ENCODE data around the gene ST7.

ST7 gene

GRCh38 chr7:116980354-116980753, 27.1 kb downstream of the ST7 start:
- DNase-seq, result no peak

DNA sequence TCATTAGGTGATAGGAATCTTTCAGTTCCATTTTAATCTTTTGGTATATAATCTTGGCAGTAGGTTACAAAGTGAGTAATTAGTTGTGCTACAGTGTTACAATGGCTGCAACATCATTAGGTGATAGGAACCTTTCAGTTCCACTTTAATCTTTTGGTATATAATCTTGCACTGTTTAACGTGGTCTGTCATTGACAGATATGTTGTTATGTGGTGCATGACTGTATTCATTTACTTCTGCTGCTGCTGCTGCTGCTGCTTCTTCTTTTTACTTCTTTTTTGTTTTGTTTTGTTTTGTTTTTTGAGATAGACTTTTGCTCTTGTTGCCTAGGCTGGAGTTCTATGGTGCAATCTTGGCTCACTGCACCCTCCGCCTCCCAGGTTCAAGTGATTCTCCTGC, 28.6 kb downstream of the ST7 start:
- DNase-seq, result no peak

DNA sequence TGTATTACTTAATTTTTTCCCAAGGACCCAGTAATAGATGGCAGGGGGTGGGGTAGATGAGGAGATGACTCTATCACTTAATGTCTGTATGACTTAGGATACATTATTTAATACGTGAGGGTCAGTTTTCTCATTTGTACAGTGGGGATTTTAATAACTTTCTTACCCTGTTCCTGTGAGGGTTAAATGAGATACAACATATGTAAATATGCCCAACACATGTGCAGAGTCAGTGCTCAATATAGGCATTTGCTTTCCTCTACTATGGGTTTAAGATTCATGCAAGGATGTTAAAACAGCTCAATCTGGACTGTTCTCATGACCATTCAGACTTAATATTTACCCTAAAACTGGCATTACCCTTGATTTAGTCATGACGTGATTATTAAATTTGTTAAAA, 31.2 kb downstream of the ST7 start:
- no peak for DNase-seq

DNA sequence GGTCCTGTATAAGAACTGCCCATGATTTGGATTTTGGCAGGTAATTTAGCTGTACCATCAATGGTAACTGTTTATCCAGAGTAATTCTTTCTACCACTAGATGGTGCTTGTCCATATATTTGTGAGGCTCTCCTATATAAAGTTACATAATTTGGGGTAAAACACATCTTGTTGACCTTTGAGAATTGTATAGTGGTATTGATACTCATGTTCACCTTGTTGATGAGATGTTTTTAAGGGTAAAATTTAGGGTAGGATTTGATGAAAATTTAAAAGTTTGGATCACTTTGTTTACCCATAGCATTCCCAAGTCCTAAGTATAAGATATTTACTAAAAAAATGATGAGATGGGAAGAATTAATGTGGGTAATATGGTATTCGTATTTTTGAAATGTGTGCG, 31.6 kb downstream of the ST7 start:
- no peak for DNase-seq

DNA sequence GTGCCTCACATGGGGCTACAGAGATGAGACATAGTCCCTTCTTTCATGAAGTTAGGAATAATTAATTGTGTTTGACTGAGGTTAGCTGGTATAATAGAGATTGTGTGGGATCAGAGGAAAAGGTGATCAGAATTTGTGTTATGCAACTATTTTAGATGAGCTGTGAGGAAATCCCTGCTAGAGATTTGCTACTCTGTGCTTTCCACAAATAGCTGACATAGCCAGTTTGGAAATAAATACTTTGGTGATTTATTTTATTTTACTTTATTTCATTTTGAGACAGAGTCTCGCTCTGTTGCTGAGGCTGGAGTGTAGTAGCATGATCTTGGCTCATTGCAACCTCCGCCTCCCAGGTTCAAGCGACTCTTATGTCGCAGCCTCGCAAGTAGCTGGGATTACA, 32.3 kb downstream of the ST7 start:
- no peak for DNase-seq

- no peak for DNase-seq
These were observed 33.6 kb downstream of the ST7 start for GRCh38 chr7:116986611-116987565.

- no peak for DNase-seq
These were observed 35.2 kb downstream of the ST7 start for GRCh38 chr7:116988363-116988989.

- no peak for DNase-seq
These were observed 36.8 kb downstream of the ST7 start for GRCh38 chr7:116990056-116990455.

GRCh38 chr7:116991233-116991632, 37.9 kb downstream of the ST7 start:
- no peak for DNase-seq

DNA sequence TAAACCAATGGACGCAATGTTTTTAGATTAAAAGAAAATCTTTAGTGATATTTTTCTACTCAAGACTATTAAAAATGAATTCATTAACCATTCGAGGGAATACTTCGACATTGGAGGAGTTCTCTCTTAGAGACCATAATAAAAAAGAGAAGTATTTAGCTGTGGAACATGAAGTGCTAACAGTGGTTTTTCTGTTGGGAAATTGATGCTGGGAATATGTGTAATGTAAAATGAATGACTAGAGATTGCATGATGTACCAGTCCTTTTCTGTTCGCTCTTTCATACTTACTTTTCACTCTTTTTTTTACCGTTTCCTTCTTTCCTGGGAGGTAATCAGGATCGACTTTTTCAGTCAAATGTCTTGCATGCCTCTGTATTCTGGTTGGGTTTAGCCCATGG, 41.3 kb downstream of the ST7 start:
- DNase-seq, result no peak

DNA sequence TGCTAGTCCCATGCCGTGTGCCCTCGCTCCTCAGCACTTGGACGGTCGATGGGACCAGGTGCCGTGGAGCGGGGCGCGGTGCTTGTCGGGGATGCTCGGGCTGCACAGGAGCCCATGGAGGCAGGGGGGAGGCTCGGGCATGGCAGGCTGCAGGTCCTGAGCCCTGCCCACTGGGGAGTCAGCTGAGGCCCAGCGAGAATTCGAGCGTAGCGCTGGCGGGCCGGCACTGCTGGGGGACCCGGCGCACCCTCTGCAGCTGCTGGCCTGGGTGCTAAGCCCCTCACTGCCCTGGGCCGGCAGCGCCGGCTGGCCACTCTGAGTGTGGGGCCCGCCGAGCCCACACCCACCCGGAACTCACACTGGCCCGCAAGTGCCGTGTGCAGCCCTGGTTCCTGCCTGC, 44.7 kb downstream of the ST7 start:
- no peak for DNase-seq

- no peak for DNase-seq
These were observed 45.4 kb downstream of the ST7 start for GRCh38 chr7:116998567-116999175.

- no peak for DNase-seq
These were observed 46.0 kb downstream of the ST7 start for GRCh38 chr7:116999311-116999710.

DNA sequence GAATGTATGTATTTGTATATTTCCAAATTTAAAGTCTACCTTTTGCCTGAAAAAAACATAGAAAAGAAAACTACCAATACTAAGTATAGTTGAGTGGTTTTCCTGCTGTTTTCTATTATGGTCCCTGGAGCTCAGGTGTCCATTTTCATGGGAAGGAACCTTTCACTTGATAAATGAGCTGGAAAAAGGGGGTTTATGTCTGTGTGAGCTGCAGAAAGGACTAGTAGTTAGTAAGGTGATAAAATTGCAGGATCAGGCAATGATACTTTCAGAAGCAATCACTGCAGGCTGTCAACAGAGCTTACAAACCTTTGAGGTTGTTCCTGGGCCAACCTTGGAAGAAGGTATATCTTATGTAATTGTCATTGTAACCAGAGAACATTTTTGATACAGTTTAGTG, 48.0 kb downstream of the ST7 start:
- DNase-seq, result no peak

DNA sequence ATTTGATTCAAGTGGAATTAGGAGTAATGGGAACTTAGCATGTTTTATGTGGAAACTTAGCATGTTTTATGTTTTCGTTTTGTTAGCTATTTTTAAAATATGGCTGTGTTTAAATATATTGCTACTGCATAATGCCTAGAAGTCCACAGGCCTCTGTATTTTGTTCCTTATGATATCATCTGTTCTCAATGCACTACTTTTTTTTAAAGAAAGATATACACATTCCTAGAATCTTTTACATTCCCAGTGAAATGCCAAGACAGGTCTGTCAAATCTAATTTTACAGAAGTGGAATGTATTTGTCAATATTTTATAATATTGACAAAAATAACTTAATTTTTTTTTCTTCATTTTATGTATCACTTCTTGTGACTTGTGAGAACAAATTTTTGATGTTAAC, 51.6 kb downstream of the ST7 start:
- no peak for DNase-seq

DNA sequence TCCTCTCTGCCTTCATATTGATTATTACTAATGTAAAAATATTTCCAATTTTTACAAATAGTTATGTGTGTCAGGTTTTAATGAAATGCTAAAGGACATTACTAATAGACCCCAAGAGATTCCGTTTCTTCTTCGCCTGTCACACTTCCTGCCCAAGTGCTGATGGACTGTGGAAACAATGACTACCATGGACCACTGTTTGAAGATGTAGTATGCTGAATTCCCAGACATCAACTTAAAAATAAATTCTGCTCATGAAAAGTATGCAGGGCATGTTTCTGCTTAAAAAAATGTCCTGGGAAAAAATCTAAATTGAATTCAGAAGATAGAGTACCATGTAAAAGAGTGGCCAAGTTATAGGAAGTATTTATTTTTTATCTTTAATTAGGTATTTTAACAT, 52.1 kb downstream of the ST7 start:
- DNase-seq, result no peak

DNA sequence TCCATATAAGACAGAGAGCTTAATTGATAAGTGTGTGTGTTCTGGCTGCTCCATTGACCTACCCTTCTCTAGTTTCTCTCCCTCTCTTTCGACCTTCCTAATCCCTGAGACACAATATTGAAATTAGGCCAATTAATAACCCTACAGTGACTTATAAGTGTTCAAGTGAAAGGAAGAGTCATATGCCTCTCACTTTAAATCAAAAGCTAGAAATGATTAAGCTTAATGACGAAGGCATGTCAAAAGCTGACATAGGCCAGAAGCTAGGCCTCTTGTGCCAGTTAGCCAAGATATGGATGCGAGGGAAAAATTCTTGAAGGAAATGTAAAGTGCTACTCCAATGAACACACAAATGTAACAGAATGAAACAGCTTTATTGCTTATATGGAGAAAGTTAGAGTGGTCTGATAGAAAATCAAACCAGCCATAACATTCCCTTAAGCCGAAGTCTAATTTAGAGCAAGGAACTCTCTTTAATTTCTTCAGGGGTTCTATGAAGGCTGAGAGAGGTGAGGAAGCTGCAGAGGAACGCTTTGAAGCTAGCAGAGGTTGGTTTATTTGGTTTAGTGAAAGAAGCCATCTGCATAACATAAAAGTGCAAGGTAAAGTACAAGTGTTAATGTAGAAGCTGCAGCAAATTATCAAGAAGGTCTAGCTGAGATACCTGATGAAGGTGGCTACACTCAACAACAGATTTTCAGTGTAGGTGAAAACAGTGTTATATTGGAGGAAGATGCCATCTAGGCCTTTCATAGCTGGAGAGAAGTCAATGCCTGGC, 53.8 kb downstream of the ST7 start:
- DNase-seq, result no peak

GRCh38 chr7:117008118-117008885, 55.0 kb downstream of the ST7 start:
- no peak for DNase-seq

DNA sequence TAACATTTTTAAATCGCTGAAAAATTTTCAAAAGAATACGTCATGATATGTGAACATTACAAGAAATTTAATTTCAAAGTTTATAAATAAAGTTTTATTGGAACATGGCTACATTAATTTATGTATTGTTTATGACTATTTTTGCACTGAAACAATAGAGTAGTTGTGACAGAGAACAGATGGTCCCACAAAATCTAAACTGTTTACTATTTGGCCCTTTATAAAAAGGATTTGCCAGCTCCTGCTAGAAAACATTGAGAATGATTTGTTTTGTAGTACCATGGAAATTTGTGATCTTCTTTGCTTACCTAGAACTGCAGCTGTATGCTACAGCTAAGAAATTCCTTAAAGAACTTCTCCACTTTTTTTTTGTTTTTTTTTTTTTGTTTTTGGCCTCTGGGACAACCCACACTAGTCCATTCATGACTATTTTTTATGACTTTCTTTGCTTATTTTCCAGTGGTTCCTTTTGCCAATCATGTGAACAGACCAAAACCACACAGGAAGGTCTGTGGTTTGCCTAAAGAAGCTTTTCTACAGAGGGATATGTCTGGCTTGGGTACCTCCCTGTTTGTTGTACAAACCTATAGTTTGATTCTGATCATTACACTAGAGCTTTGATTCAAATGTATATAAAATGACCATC, 55.7 kb downstream of the ST7 start:
- no peak for DNase-seq

DNA sequence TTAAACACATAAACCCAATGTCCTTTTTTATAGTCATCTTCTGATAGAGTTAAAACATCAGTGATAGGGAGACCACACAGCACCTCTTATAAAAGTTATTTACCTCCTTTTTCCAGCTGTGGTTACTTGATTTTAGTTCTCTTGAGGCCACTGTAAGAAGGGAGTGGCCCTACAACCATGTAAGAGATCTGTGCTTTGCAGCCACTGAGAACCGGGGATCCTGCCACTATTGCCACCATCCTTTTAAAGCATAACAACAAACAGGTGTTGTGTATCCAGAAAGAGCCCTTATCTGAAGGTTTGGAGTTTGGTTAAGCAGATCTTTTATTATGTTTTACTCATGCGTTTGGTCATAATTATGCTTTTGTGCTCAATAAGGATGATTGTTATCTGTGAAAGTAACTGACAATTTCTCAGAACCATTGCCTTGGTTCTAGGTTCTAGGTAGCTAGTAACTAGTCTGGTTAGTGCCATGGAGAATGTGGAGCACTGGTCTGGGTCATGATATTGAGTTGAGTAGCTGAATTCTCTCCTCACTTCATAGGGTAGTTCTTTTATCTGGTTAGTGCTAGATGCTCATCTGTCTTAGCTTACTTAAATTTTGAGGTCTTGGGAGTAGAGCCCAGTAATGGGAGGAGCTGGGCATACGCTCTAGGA, 56.5 kb downstream of the ST7 start:
- no peak for DNase-seq

- peak; percentile 42 to 54 for DNase-seq
These were observed 57.3 kb downstream of the ST7 start for GRCh38 chr7:117010375-117011133.
